KMS-11 (cell line): ENCODE data around the gene CFAP107.

ENCODE experiments used
- H2AFZ ChIP-seq: fragments of 200-600 bp; sonication (generic); 2 replicates; pipeline ENCODE4 v1.6.1; 2016; ENCODE audit warnings: antibody characterized with exemption, mixed run types, low read depth
- H3K27ac ChIP-seq: fragments of 200-600 bp; sonication (generic); 2 replicates; pipeline ENCODE4 v1.6.1; 2016; ENCODE audit warnings: mild to moderate bottlenecking, mixed run types
- H3K27me3 ChIP-seq: fragments of 200-600 bp; sonication (generic); 2 replicates; pipeline ENCODE4 v1.6.1; 2017; ENCODE audit warnings: mild to moderate bottlenecking, low read depth, mixed run types, moderate library complexity; ENCODE audit not compliant: insufficient read depth
- H3K36me3 ChIP-seq: fragments of 200-600 bp; sonication (generic); 2 replicates; pipeline ENCODE4 v1.6.1; 2017; ENCODE audit warnings: mild to moderate bottlenecking, mixed run types; ENCODE audit not compliant: insufficient read depth
- H3K4me1 ChIP-seq: fragments of 200-600 bp; sonication (generic); 2 replicates; pipeline ENCODE4 v1.6.1; 2016; ENCODE audit warnings: mild to moderate bottlenecking, low read depth, mixed run types; ENCODE audit not compliant: poor library complexity, severe bottlenecking
- H3K4me2 ChIP-seq: fragments of 200-600 bp; sonication (generic); 2 replicates; pipeline ENCODE4 v1.7.0; 2016; ENCODE audit warnings: mild to moderate bottlenecking, mixed run types
- H3K4me3 ChIP-seq: fragments of 200-600 bp; sonication (generic); IDR thresholded peaks from 2 replicates; pipeline ENCODE4 v1.6.1; 2017; ENCODE audit warnings: low read depth, low read length, mixed read lengths; ENCODE audit not compliant: insufficient read depth
- H3K79me2 ChIP-seq: fragments of 200-600 bp; sonication (generic); 2 replicates; pipeline ENCODE4 v1.6.1; 2016; ENCODE audit warnings: low read depth, mixed run types; ENCODE audit not compliant: insufficient read depth
- H3K9ac ChIP-seq: fragments of 200-600 bp; sonication (generic); 2 replicates; pipeline ENCODE4 v1.6.1; 2016; ENCODE audit warnings: mild to moderate bottlenecking, mixed run types
- H4K20me1 ChIP-seq: fragments of 200-600 bp; sonication (generic); 2 replicates; pipeline ENCODE4 v1.6.1; 2016; ENCODE audit warnings: mild to moderate bottlenecking, mixed run types; ENCODE audit not compliant: insufficient read depth
- CTCF ChIP-seq: fragments of 200-600 bp; sonication (generic); conservative IDR thresholded peaks from 2 replicates; pipeline ENCODE4 v1.6.1; 2017; ENCODE audit warnings: low read depth, mild to moderate bottlenecking, antibody characterized with exemption, low read length, moderate library complexity, mixed read lengths

Gene CFAP107

GRCh38 chr1:12715896-12716437, 30.0 kb upstream of the CFAP107 start, which contains the start of gene AADACL3:
Gene AADACL3 (plus strand): TSS chr1:12716110. CDS start chr1:12716177, 67 bp downstream.
- Histone ChIP-seq H3K9ac (no peak within 1 kb of the TSS), H3K27ac (no peak within 1 kb of the TSS), H2AFZ (no peak within 1 kb of the TSS)

GRCh38 chr1:12717301-12717838, 28.6 kb upstream of the CFAP107 start:
- no peak overlapping the region for H2AFZ ChIP-seq
- no peaks in the 10 kb centered on the region for H3K27me3 ChIP-seq
- H3K4me3 ChIP-seq, result no peak overlapping the region
- no peaks in the 10 kb centered on the region for H3K36me3 ChIP-seq
- no peak overlapping the region for H3K27ac ChIP-seq
- no peak overlapping the region for H3K9ac ChIP-seq
- no peaks in the 10 kb centered on the region for H3K4me1 ChIP-seq
- H3K79me2 ChIP-seq, result no peaks in the 10 kb centered on the region
- H4K20me1 ChIP-seq, result no peaks in the 10 kb centered on the region
- H3K4me2 ChIP-seq, result no peak overlapping the region
- no peak for TF ChIP-seq CTCF

More at GRCh38 chr1:12715896-12716437, 30.0 kb upstream of the CFAP107 start, which contains the start of gene AADACL3:
- H3K36me3 ChIP-seq, result no peaks in the 10 kb centered on the region
- no peak for TF ChIP-seq CTCF
- H4K20me1 ChIP-seq, result no peaks in the 10 kb centered on the region
- 0 out of 2 replicates have a peak, but pooled peaks cover 5% of the 10 kb centered on the region for H3K27me3 ChIP-seq
- no peak within 1 kb of the TSS for H3K4me3 ChIP-seq
- no peaks in the 10 kb centered on the region for H3K4me1 ChIP-seq
- H3K79me2 ChIP-seq, result no peaks in the 10 kb centered on the region
- H3K4me2 ChIP-seq, result no peak within 1 kb of the TSS

- Histone ChIP-seq H2AFZ (no peak overlapping the region), H3K4me2 (no peak overlapping the region), H3K4me1 (no peaks in the 10 kb centered on the region), H3K4me3 (no peak overlapping the region), H3K79me2 (no peaks in the 10 kb centered on the region), H3K27ac (no peak overlapping the region), H3K9ac (no peak overlapping the region), H3K27me3 (peaks cover 3% of the 10 kb centered on the region; the same call in 1 of the 2 replicates), H3K36me3 (no peaks in the 10 kb centered on the region), H4K20me1 (no peaks in the 10 kb centered on the region)
- no peak for TF ChIP-seq CTCF
Measured at GRCh38 chr1:12722626-12723025, 23.4 kb upstream of the CFAP107 start.

GRCh38 chr1:12728391-12728790, 17.6 kb upstream of the CFAP107 start:
- H3K27ac ChIP-seq, result no peak overlapping the region
- H2AFZ ChIP-seq, result no peak overlapping the region
- H3K27me3 ChIP-seq, result peaks cover 3% of the 10 kb centered on the region; the same call in 1 of the 2 replicates
- no peaks in the 10 kb centered on the region for H3K36me3 ChIP-seq
- H4K20me1 ChIP-seq, result no peaks in the 10 kb centered on the region
- TF ChIP-seq CTCF, result no peak
- no peak overlapping the region for H3K9ac ChIP-seq
- H3K4me3 ChIP-seq, result no peak overlapping the region
- no peaks in the 10 kb centered on the region for H3K79me2 ChIP-seq
- no peaks in the 10 kb centered on the region for H3K4me1 ChIP-seq
- no peak overlapping the region for H3K4me2 ChIP-seq
